Karpas-422 (cell line): ENCODE data around the gene IMPA2. TPM values are rescaled to one million over a fixed set of nuclear protein-coding genes. Genes with fewer than 3 reads are reported as not detected.
A peak's percentile ranks its signal among the peaks of the same experiment; 100 is the strongest.
"Not testable (repeated sequence)": the region's sequence is repeated elsewhere in the genome, so short reads cannot be mapped to it uniquely, and the experiment has no call there.

Experiments used
- DNase-seq: peaks from one replicate; pipeline ENCODE4 v3.0.0-alpha.2; 2015
- H2AFZ ChIP-seq: fragments of 200-600 bp; sonication (generic); 2 replicates; pipeline ENCODE4 v1.6.1; 2014; ENCODE audit warnings: antibody characterized with exemption, low read length, mixed read lengths
- H3K27ac ChIP-seq: fragments of 200-600 bp; sonication (generic); 2 replicates; pipeline ENCODE4 v1.5.1; 2014; ENCODE audit warnings: mild to moderate bottlenecking, low read length, moderate library complexity
- H3K27me3 ChIP-seq: fragments of 200-600 bp; sonication (generic); 2 replicates; pipeline ENCODE4 v1.6.1; 2014; ENCODE audit warnings: low read length, mixed read lengths
- H3K36me3 ChIP-seq: fragments of 200-600 bp; sonication (generic); 2 replicates; pipeline ENCODE4 v1.6.1; 2014; ENCODE audit warnings: low read length, mixed read lengths; ENCODE audit not compliant: insufficient read depth
- H3K4me1 ChIP-seq: fragments of 200-600 bp; sonication (generic); 2 replicates; pipeline ENCODE4 v1.6.1; 2014; ENCODE audit warnings: mild to moderate bottlenecking, low read length, mixed read lengths
- H3K4me2 ChIP-seq: fragments of 200-600 bp; sonication (generic); 2 replicates; pipeline ENCODE4 v1.6.1; 2014; ENCODE audit warnings: low read length, low read depth, mild to moderate bottlenecking; ENCODE audit not compliant: poor library complexity, severe bottlenecking
- H3K4me3 ChIP-seq: fragments of 200-600 bp; sonication (generic); 2 replicates; pipeline ENCODE4 v1.5.1; 2014; ENCODE audit warnings: mild to moderate bottlenecking, antibody characterized with exemption, low read length, mixed read lengths
- H3K79me2 ChIP-seq: fragments of 200-600 bp; sonication (generic); 2 replicates; pipeline ENCODE4 v1.6.1; 2014; ENCODE audit warnings: mild to moderate bottlenecking, low read length, mixed read lengths
- H3K9ac ChIP-seq: fragments of 200-600 bp; sonication (generic); 2 replicates; pipeline ENCODE4 v1.6.0; 2014; ENCODE audit warnings: low read length
- H3K9me2 ChIP-seq: fragments of 200-600 bp; sonication (generic), shearing (Covaris generic); replicated peaks from 2 replicates; pipeline ENCODE4 v1.6.0; 2014; ENCODE audit warnings: mild to moderate bottlenecking, low read length, moderate library complexity; ENCODE audit not compliant: insufficient read depth
- H3K9me3 ChIP-seq: fragments of 300-700, 200-600 bp; sonication (generic); 2 replicates; pipeline ENCODE4 v1.6.1; 2014; ENCODE audit warnings: low read length, mixed read lengths
- H4K20me1 ChIP-seq: fragments of 200-600 bp; sonication (generic); 2 replicates; pipeline ENCODE4 v1.6.1; 2014; ENCODE audit warnings: mild to moderate bottlenecking, antibody characterized with exemption, low read length, low read depth; ENCODE audit not compliant: insufficient read depth
- total RNA-seq: library from RNA; depleted of rRNA; stranded (reverse); fragments of >200 nt; shearing (Covaris generic); gene quantifications from 2 replicates; pipeline ENCODE4 v1.2.3, GENCODE V29; 2014; ENCODE audit warnings: low replicate concordance

Gene IMPA2
- total RNA-seq, 1 experiment from 2014 or later = 0.89 TPM

- H2AFZ ChIP-seq, H3K9me3 ChIP-seq, H3K36me3 ChIP-seq: not testable (repeated sequence)
Measured at GRCh38 chr18:11970836-11971226, 10.5 kb upstream of the IMPA2 start.

GRCh38 chr18:11972371-11973174 lies 8.7 kb upstream of the IMPA2 start:
- Histone ChIP-seq H3K27ac (no peak overlapping the region), H3K9me3 (no peaks in the 10 kb centered on the region), H3K27me3 (no peaks in the 10 kb centered on the region), H2AFZ (no peak overlapping the region), H3K79me2 (no peaks in the 10 kb centered on the region), H4K20me1 (no peaks in the 10 kb centered on the region), H3K9me2 (no peaks in the 10 kb centered on the region), H3K9ac (no peak overlapping the region), H3K4me2 (no peak overlapping the region), H3K4me3 (no peak overlapping the region), H3K4me1 (no peaks in the 10 kb centered on the region), H3K36me3 (no peaks in the 10 kb centered on the region)
- DNase-seq = no peak

More at GRCh38 chr18:11970836-11971226, 10.5 kb upstream of the IMPA2 start:
- not testable (repeated sequence) for H3K9ac ChIP-seq, H3K27ac ChIP-seq, H3K9me2 ChIP-seq, H3K4me1 ChIP-seq, DNase-seq, H4K20me1 ChIP-seq, H3K4me3 ChIP-seq, H3K79me2 ChIP-seq, H3K27me3 ChIP-seq, H3K4me2 ChIP-seq

GRCh38 chr18:11974741-11975325 lies 6.5 kb upstream of the IMPA2 start:
- H3K4me3 ChIP-seq = no peak overlapping the region
- DNase-seq = no peak
- no peaks in the 10 kb centered on the region for H3K9me3 ChIP-seq
- no peak overlapping the region for H3K27ac ChIP-seq
- H3K9ac ChIP-seq = no peak overlapping the region
- no peaks in the 10 kb centered on the region for H3K36me3 ChIP-seq
- no peaks in the 10 kb centered on the region for H3K9me2 ChIP-seq
- H3K27me3 ChIP-seq = no peaks in the 10 kb centered on the region
- H3K79me2 ChIP-seq = no peaks in the 10 kb centered on the region
- no peak overlapping the region for H2AFZ ChIP-seq
- no peak overlapping the region for H3K4me2 ChIP-seq
- H4K20me1 ChIP-seq = no peaks in the 10 kb centered on the region
- peaks cover under 1% of the 10 kb centered on the region; the same call in 1 of the 2 replicates for H3K4me1 ChIP-seq

- H3K4me2 ChIP-seq = no peak overlapping the region
- H2AFZ ChIP-seq = no peak overlapping the region
- no peak overlapping the region for H3K4me3 ChIP-seq
- no peaks in the 10 kb centered on the region for H4K20me1 ChIP-seq
- no peak overlapping the region for H3K9ac ChIP-seq
- peaks cover 9% of the 10 kb centered on the region for H3K4me1 ChIP-seq
- H3K36me3 ChIP-seq = no peaks in the 10 kb centered on the region
- no peak overlapping the region for H3K27ac ChIP-seq
- DNase-seq = no peak
- no peaks in the 10 kb centered on the region for H3K9me3 ChIP-seq
- no peaks in the 10 kb centered on the region for H3K79me2 ChIP-seq
- H3K27me3 ChIP-seq = no peaks in the 10 kb centered on the region
- H3K9me2 ChIP-seq = no peaks in the 10 kb centered on the region
Measured at GRCh38 chr18:11975723-11976122, 5.6 kb upstream of the IMPA2 start.

DNA sequence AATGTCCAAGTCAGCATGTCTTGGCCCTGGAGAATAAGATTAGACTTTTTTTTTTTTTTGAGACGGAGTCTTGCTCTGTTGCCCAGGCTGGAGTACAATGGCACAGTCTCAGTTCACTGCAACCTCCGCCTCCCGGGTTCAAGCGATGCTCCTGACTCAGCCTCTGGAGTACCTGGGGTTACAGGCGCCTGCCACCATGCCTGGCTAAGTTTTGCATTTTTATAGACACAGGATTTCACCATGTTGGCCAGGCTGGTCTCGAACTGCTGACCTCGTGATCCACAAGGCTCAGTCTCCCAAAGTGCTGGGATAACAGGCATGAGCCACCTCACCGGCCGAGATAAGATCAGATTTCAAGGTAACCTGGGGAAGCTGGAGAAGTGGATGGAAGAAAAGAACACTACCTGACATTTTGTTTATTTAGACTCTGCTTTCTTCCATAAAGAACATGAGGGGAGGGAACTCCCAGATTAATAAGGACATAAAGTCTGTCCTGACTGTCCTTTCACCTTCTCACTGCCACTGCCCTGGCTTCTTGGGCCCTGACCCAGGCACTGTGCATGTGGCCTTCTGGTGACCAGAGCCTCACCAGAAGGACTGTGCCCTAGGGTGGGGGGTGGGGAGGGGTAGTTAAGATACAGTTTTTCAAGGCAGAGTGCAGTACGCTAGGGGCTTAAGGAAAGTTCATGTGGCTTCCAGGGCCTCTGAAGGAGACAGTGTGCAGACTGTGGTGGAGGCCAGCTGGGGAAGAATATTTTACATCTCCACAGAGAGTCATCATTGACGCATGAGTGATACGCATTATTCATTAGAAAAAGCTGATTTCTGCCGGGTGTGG lies 4.8 kb upstream of the IMPA2 start:
- no peaks in the 10 kb centered on the region for H3K9me2 ChIP-seq
- H2AFZ ChIP-seq = no peak overlapping the region
- H3K9me3 ChIP-seq = no peaks in the 10 kb centered on the region
- no peak overlapping the region for H3K4me2 ChIP-seq
- no peak overlapping the region for H3K9ac ChIP-seq
- no peaks in the 10 kb centered on the region for H4K20me1 ChIP-seq
- H3K27me3 ChIP-seq = no peaks in the 10 kb centered on the region
- no peak for DNase-seq
- H3K4me3 ChIP-seq = no peak overlapping the region
- no peaks in the 10 kb centered on the region for H3K36me3 ChIP-seq
- H3K27ac ChIP-seq = no peak overlapping the region
- no peaks in the 10 kb centered on the region for H3K79me2 ChIP-seq
- peaks cover 12% of the 10 kb centered on the region for H3K4me1 ChIP-seq

DNA sequence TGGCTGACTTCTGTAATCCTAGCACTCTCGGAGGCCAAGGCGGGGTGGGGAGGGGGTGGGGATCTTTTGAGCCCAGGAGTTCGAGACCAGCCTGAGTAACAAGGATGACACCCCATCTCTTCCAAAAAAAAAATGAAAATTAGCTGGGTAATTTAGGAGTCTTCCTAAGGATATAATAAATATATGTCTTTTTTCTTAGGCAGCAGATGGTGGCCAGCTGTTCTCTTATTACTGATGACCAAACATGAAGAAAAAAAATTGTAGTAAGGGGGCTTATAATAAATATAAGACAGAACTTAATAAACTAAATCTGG lies 4.2 kb upstream of the IMPA2 start:
- Histone ChIP-seq H3K79me2 (no peaks in the 10 kb centered on the region), H3K27ac (no peak overlapping the region), H2AFZ (no peak overlapping the region), H3K36me3 (no peaks in the 10 kb centered on the region), H3K4me3 (no peak overlapping the region), H3K4me2 (no peak overlapping the region), H3K9me2 (no peaks in the 10 kb centered on the region), H3K27me3 (no peaks in the 10 kb centered on the region), H3K9ac (no peak overlapping the region), H3K4me1 (peaks cover 17% of the 10 kb centered on the region), H4K20me1 (no peaks in the 10 kb centered on the region), H3K9me3 (no peaks in the 10 kb centered on the region)
- DNase-seq = no peak

- H3K4me3 ChIP-seq = no peak overlapping the region
Measured at GRCh38 chr18:11978956-11979355, 2.4 kb upstream of the IMPA2 start.

GRCh38 chr18:11980163-11980493 lies 1.2 kb upstream of the IMPA2 start:
- Histone ChIP-seq H3K36me3 (no peaks in the 10 kb centered on the region), H3K4me3 (peak overlapping the region; percentile 70), H3K27ac (no peak overlapping the region), H3K9me3 (no peaks in the 10 kb centered on the region), H3K27me3 (no peaks in the 10 kb centered on the region), H3K4me1 (peaks cover 19% of the 10 kb centered on the region), H3K9ac (peak overlapping the region; percentile 78), H2AFZ (peak overlapping the region; percentile 93), H4K20me1 (no peaks in the 10 kb centered on the region), H3K79me2 (no peaks in the 10 kb centered on the region), H3K4me2 (peak overlapping the region; percentile 91), H3K9me2 (no peaks in the 10 kb centered on the region)
- DNase-seq = no peak

More at GRCh38 chr18:11978956-11979355, 2.4 kb upstream of the IMPA2 start:
- H4K20me1 ChIP-seq = no peaks in the 10 kb centered on the region
- H3K9me2 ChIP-seq = no peaks in the 10 kb centered on the region
- H3K36me3 ChIP-seq = no peaks in the 10 kb centered on the region
- H2AFZ ChIP-seq = no peak overlapping the region
- no peaks in the 10 kb centered on the region for H3K79me2 ChIP-seq
- H3K4me1 ChIP-seq = peaks cover 19% of the 10 kb centered on the region
- H3K4me2 ChIP-seq = no peak overlapping the region
- H3K9ac ChIP-seq = no peak overlapping the region
- no peak for DNase-seq
- no peaks in the 10 kb centered on the region for H3K9me3 ChIP-seq
- H3K27ac ChIP-seq = no peak overlapping the region
- H3K27me3 ChIP-seq = no peaks in the 10 kb centered on the region
